CD4-positive, alpha-beta memory T cell (primary cell): ENCODE results near the gene RBM8A. TPM values are rescaled to one million over a fixed set of nuclear protein-coding genes. Genes with fewer than 3 reads are reported as not detected.

ENCODE experiments used
- CTCF ChIA-PET: fragments of 350-600 bp; sonication (Branson Sonifier 250); formaldehyde crosslinking; loops from one replicate; lab custom pipeline; 2021; ENCODE audit warnings: inconsistent platforms; ENCODE audit not compliant: partially characterized antibody; lab: Charles Lee
- POLR2A ChIA-PET: fragments of 350-600 bp; sonication (Branson Sonifier 250); formaldehyde crosslinking; loops from one replicate; lab custom pipeline; 2021; ENCODE audit not compliant: partially characterized antibody; lab: Charles Lee
- DNase-seq, 5 donors: peaks; one replicate each; pipeline versions ENCODE4 v3.0.0 to v3.0.0-alpha.2; 2020 to 2022; ENCODE audit warnings: mixed read lengths in 1 of 5
- H3K27ac ChIP-seq: one replicate; pipeline ENCODE4 v1.7.0; 2013; ENCODE audit warnings: low read depth, low read length
- H3K27me3 ChIP-seq: 2 replicates; pipeline ENCODE4 v1.7.0; 2013; ENCODE audit warnings: mild to moderate bottlenecking, low read length, moderate library complexity; ENCODE audit not compliant: insufficient read depth
- H3K36me3 ChIP-seq: 2 replicates; pipeline ENCODE4 v1.7.0; 2013; ENCODE audit warnings: mild to moderate bottlenecking, low read length, moderate library complexity; ENCODE audit not compliant: insufficient read depth
- H3K4me1 ChIP-seq: 2 replicates; pipeline ENCODE4 v1.7.0; 2013; ENCODE audit warnings: mild to moderate bottlenecking, low read length, moderate library complexity; ENCODE audit not compliant: insufficient read depth
- H3K4me3 ChIP-seq, 2 donors: one replicate each; pipeline ENCODE4 v1.7.0; 2013; ENCODE audit warnings: low read length in 2 of 2, mild to moderate bottlenecking in 1 of 2
- H3K9me3 ChIP-seq, 2 donors: one replicate each; pipeline ENCODE4 v1.7.0; 2013; ENCODE audit warnings: low read length in 2 of 2, control low read depth in 1 of 2; ENCODE audit not compliant: control insufficient read depth in 1 of 2
- H3K27ac Mint-ChIP-seq, 7 donors: one replicate each; pipeline ENCODE4 v1.8.0; 2020 to 2021; ENCODE audit warnings: mixed read lengths in 7 of 7, mild to moderate bottlenecking in 6 of 7, inconsistent platforms in 3 of 7, moderate library complexity in 3 of 7
- H3K27me3 Mint-ChIP-seq, 2 donors: one replicate each; pipeline ENCODE4 v1.8.0; 2020 to 2021; ENCODE audit warnings: mixed read lengths in 2 of 2
- H3K36me3 Mint-ChIP-seq, 2 donors: one replicate each; pipeline ENCODE4 v1.8.0; 2020 to 2021; ENCODE audit warnings: mixed read lengths in 2 of 2, inconsistent platforms in 1 of 2, mild to moderate bottlenecking in 1 of 2
- H3K4me1 Mint-ChIP-seq, 4 donors: one replicate each; pipeline ENCODE4 v1.8.0; 2020 to 2021; ENCODE audit warnings: mixed read lengths in 4 of 4, mild to moderate bottlenecking in 1 of 4
- H3K4me3 Mint-ChIP-seq, 8 donors: one replicate each; pipeline ENCODE4 v1.8.0; 2020 to 2021; ENCODE audit warnings: mixed read lengths in 8 of 8, mild to moderate bottlenecking in 7 of 8, moderate library complexity in 6 of 8, inconsistent platforms in 3 of 8
- H3K9me3 Mint-ChIP-seq, 8 donors: one replicate each; pipeline ENCODE4 v1.8.0; 2020 to 2021; ENCODE audit warnings: mixed read lengths in 8 of 8, mild to moderate bottlenecking in 5 of 8, inconsistent platforms in 3 of 8, moderate library complexity in 1 of 8
- intact Hi-C: fragments of 100-400 bp; cut with micrococcal nuclease; formaldehyde crosslinking; loops from one replicate; pipeline ENCODE4 v1.15.1; 2023
- polyA plus RNA-seq, 2 donors: library from polyadenylated mRNA; unstranded; fragments of 300-500 nt; fragmentation: Illumina TruSeq; gene quantifications; one replicate each; pipeline ENCODE4 v1.2.3, GENCODE V29; 2021
- total RNA-seq, 2 experiments: library from RNA; stranded (reverse); gene quantifications; one replicate each; pipeline ENCODE4 v1.2.3, GENCODE V29; 2021

The RBM8A gene
- total and polyA plus RNA-seq, 4 experiments from 2014 or later, result 116 to 169 (median 126) TPM

- CTCF ChIA-PET, result interaction anchor here (0.7 to 4.1 kb wide), 2 partner anchors 13 to 20 kb away, joined by 4 to 21 read pairs; partner anchors contain the start of gene PIAS3
- no peak overlapping the region for H3K4me3 Mint-ChIP-seq
- POLR2A ChIA-PET, result interaction anchor here (1.5 kb wide), 1 partner anchor 20 kb away, joined by 4 read pairs; the partner anchor contains the start of gene PIAS3
- H3K27ac Mint-ChIP-seq, result no peak overlapping the region
- no peaks in the 10 kb centered on the region for H3K36me3 Mint-ChIP-seq
- intact Hi-C loops, result no loop called here
- Histone ChIP-seq H3K4me3 (no peak overlapping the region), H3K4me1 (no peaks in the 10 kb centered on the region), H3K36me3 (no peaks in the 10 kb centered on the region), H3K27me3 (peaks cover 5% of the 10 kb centered on the region), H3K9me3 (no peaks in the 10 kb centered on the region), H3K27ac (no peak overlapping the region)
- no peak for DNase-seq
- H3K9me3 Mint-ChIP-seq, result no peaks in the 10 kb centered on the region
- H3K27me3 Mint-ChIP-seq, result peaks cover 7 to 13% of the 10 kb centered on the region in 2 donors
- no peaks in the 10 kb centered on the region for H3K4me1 Mint-ChIP-seq
Observed at GRCh38 chr1:145878724-145879123, 48.6 kb downstream of the RBM8A start.

GRCh38 chr1:145877923-145878486 is 49.3 kb downstream of the RBM8A start:
- Mint-ChIP-seq H3K4me3 (no peak overlapping the region), H3K36me3 (no peaks in the 10 kb centered on the region), H3K4me1 (peaks cover under 1 to 3% (median 1%) of the 10 kb centered on the region in 4 donors), H3K9me3 (no peaks in the 10 kb centered on the region), H3K27me3 (peaks cover 7 to 8% of the 10 kb centered on the region in 2 donors), H3K27ac (no peak overlapping the region)
- Histone ChIP-seq H3K27ac (no peak overlapping the region), H3K36me3 (no peaks in the 10 kb centered on the region), H3K27me3 (no peaks in the 10 kb centered on the region), H3K4me1 (no peaks in the 10 kb centered on the region), H3K9me3 (no peaks in the 10 kb centered on the region), H3K4me3 (no peak overlapping the region)
- POLR2A ChIA-PET, result interaction anchor here (1.5 kb wide), 1 partner anchor 19 kb away, joined by 4 read pairs; the partner anchor contains the start of gene PIAS3
- intact Hi-C loops, result no loop called here
- DNase-seq, result no peak
- CTCF ChIA-PET, result interaction anchor here (4.1 kb wide), 1 partner anchor 14 kb away, joined by 21 read pairs; no protein-coding TSS in a partner anchor

- H3K4me1 ChIP-seq, result peaks cover 14% of the 10 kb centered on the region
- intact Hi-C loops, result no loop called here
- H3K27me3 Mint-ChIP-seq, result peaks cover 4 to 6% of the 10 kb centered on the region in 2 donors
- no peaks in the 10 kb centered on the region for H3K9me3 ChIP-seq
- H3K27ac ChIP-seq, result no peak overlapping the region
- H3K27me3 ChIP-seq, result no peaks in the 10 kb centered on the region
- no peak overlapping the region for H3K4me3 Mint-ChIP-seq
- DNase-seq, result no peak
- H3K4me3 ChIP-seq, result no peak overlapping the region
- no peak overlapping the region for H3K27ac Mint-ChIP-seq
- ChIA-PET CTCF (interaction anchor here (1.3 to 1.9 kb wide), 2 partner anchors 9 to 28 kb away, joined by 3 to 8 read pairs; no protein-coding TSS in a partner anchor), POLR2A (no interaction called here)
- H3K9me3 Mint-ChIP-seq, result peaks cover 0 to 2% (median 0%) of the 10 kb centered on the region in 8 donors
- H3K36me3 ChIP-seq, result no peaks in the 10 kb centered on the region
- no peaks in the 10 kb centered on the region for H3K36me3 Mint-ChIP-seq
- peaks cover 13 to 20% (median 17%) of the 10 kb centered on the region in 4 donors for H3K4me1 Mint-ChIP-seq
Observed at GRCh38 chr1:145874646-145875045, 52.6 kb downstream of the RBM8A start.

- peak overlapping the region; percentile 11 for H3K27ac ChIP-seq
- Mint-ChIP-seq H3K36me3 (no peaks in the 10 kb centered on the region), H3K4me3 (peak overlapping the region; percentile 75 to 84 (median 82)), H3K4me1 (peaks cover 13 to 20% (median 17%) of the 10 kb centered on the region in 4 donors), H3K27me3 (peaks cover 4 to 6% of the 10 kb centered on the region in 2 donors), H3K27ac (peak overlapping the region in 6 of 7 donors; percentile 38 to 81 (median 68)), H3K9me3 (peaks cover 0 to 2% (median 0%) of the 10 kb centered on the region in 8 donors)
- DNase-seq, result peak in 4 of 5 donors; percentile 31 to 42 (median 40)
- CTCF ChIA-PET, result interaction anchor here (0.7 to 3.7 kb wide), 10 partner anchors 11 to 140 kb away, joined by 3 to 57 read pairs (median 3); partner anchors contain the start of genes NUDT17 and PIAS3
- H3K4me3 ChIP-seq, result peak overlapping the region in 1 of 2 donors; percentile 51
- no peaks in the 10 kb centered on the region for H3K27me3 ChIP-seq
- H3K9me3 ChIP-seq, result no peaks in the 10 kb centered on the region
- no peaks in the 10 kb centered on the region for H3K36me3 ChIP-seq
- peaks cover 14% of the 10 kb centered on the region for H3K4me1 ChIP-seq
- intact Hi-C loops, result loop anchor here (2.0 kb wide), 2 partner anchors 13 to 27 kb away; partner anchors contain the start of genes NUDT17 and PIAS3
- POLR2A ChIA-PET, result interaction anchor here (0.8 to 3.4 kb wide), 11 partner anchors 8 to 124 kb away, joined by 3 to 41 read pairs (median 4); partner anchors contain the start of genes ANKRD34A, NUDT17, PIAS3 and POLR3C
Observed at GRCh38 chr1:145871994-145872924, 55.0 kb downstream of the RBM8A start.

Other genes starting within 250 kb of the RBM8A start
- gene PDZK1, start 220.1 kb downstream of the RBM8A start, total RNA-seq, result not detected
- gene PDZK1, start 220.1 kb downstream of the RBM8A start, polyA plus RNA-seq, result under 1 TPM in 1 of 2 donors, not detected in 1; 0.45 TPM
- gene CD160, start 208.0 kb downstream of the RBM8A start, total RNA-seq, result not detected
- under 1 TPM in 1 of 2 donors, not detected in 1; 0.16 TPM for gene CD160, start 208.0 kb downstream of the RBM8A start, polyA plus RNA-seq
- 10 to 100 TPM; 15.2 to 15.3 TPM for gene RNF115, start 103.4 kb downstream of the RBM8A start, total RNA-seq
- 1 to 10 TPM; 3.3 to 7.6 TPM for gene RNF115, start 103.4 kb downstream of the RBM8A start, polyA plus RNA-seq
- 10 to 100 TPM; 43.5 to 44.8 TPM for gene POLR3C, start 103.3 kb downstream of the RBM8A start, total RNA-seq
- gene POLR3C, start 103.3 kb downstream of the RBM8A start, polyA plus RNA-seq, result 10 to 100 TPM; 43.5 to 52.0 TPM
- 1 to 10 TPM; 3.1 to 5.6 TPM for gene NUDT17, start 81.9 kb downstream of the RBM8A start, total RNA-seq
- gene NUDT17, start 81.9 kb downstream of the RBM8A start, polyA plus RNA-seq, result 1 to 10 TPM; 3.0 to 3.7 TPM
- 10 to 100 TPM; 30.3 to 33.6 TPM for gene PIAS3, start 68.4 kb downstream of the RBM8A start, total RNA-seq
- gene PIAS3, start 68.4 kb downstream of the RBM8A start, polyA plus RNA-seq, result 10 to 100 TPM in 1 of 2 donors, 1 to 10 TPM in 1; 8.8 to 17.8 TPM
- gene ANKRD35, start 41.6 kb downstream of the RBM8A start, total RNA-seq, result not detected
- under 1 TPM in 1 of 2 donors, not detected in 1; 0.34 TPM for gene ANKRD35, start 41.6 kb downstream of the RBM8A start, polyA plus RNA-seq
- 1 to 10 TPM; 5.4 to 5.5 TPM for gene ITGA10, start 17.4 kb downstream of the RBM8A start, total RNA-seq
- gene ITGA10, start 17.4 kb downstream of the RBM8A start, polyA plus RNA-seq, result under 1 TPM; 0.17 to 0.30 TPM
- gene PEX11B, start 8.8 kb downstream of the RBM8A start, total RNA-seq, result 10 to 100 TPM; 34.7 to 38.7 TPM
- 10 to 100 TPM; 54.4 to 55.3 TPM for gene PEX11B, start 8.8 kb downstream of the RBM8A start, polyA plus RNA-seq
- gene LIX1L, start 30.5 kb upstream of the RBM8A start, total RNA-seq, result 10 to 100 TPM; 64.5 to 66.1 TPM
- gene LIX1L, start 30.5 kb upstream of the RBM8A start, polyA plus RNA-seq, result 10 to 100 TPM; 35.3 to 35.7 TPM
- gene ANKRD34A, start 37.1 kb upstream of the RBM8A start, total RNA-seq, result 1 to 10 TPM; 1.8 to 2.1 TPM
- gene ANKRD34A, start 37.1 kb upstream of the RBM8A start, polyA plus RNA-seq, result under 1 TPM in 1 of 2 donors, not detected in 1; 0.60 TPM
- 10 to 100 TPM; 36.6 to 38.3 TPM for gene POLR3GL, start 37.2 kb upstream of the RBM8A start, total RNA-seq
- gene POLR3GL, start 37.2 kb upstream of the RBM8A start, polyA plus RNA-seq, result 100 to 1,000 TPM in 1 of 2 donors, 10 to 100 TPM in 1; 95.3 to 164 TPM
- gene TXNIP, start 69.1 kb upstream of the RBM8A start, total RNA-seq, result 100 to 1,000 TPM; 933 to 985 TPM
- gene TXNIP, start 69.1 kb upstream of the RBM8A start, polyA plus RNA-seq, result 1,000 to 10,000 TPM; 4,275 to 4,310 TPM
- gene HJV, start 94.3 kb upstream of the RBM8A start, total RNA-seq, result not detected
- gene HJV, start 94.3 kb upstream of the RBM8A start, polyA plus RNA-seq, result not detected
- gene NBPF10, start 217.3 kb upstream of the RBM8A start, total RNA-seq, result 1 to 10 TPM; 2.1 to 2.2 TPM
- gene NBPF10, start 217.3 kb upstream of the RBM8A start, polyA plus RNA-seq, result under 1 TPM in 1 of 2 donors, not detected in 1; 0.18 TPM